Muscle of leg (tissue), 11 donors: ENCODE data around the gene SPATA13. TPM values are rescaled to one million over a fixed set of nuclear protein-coding genes. Genes with fewer than 3 reads are reported as not detected.

Experiments
- DNase-seq: peaks from one replicate; pipeline ENCODE4 v3.0.0; 2013
- H3K27ac ChIP-seq: one replicate; pipeline ENCODE4 v1.5.1; 2013; ENCODE audit warnings: mild to moderate bottlenecking, low read length, control low read depth
- H3K27me3 ChIP-seq: one replicate; pipeline ENCODE4 v1.6.1; 2013; ENCODE audit warnings: low read length; ENCODE audit not compliant: control insufficient read depth, insufficient read depth
- H3K36me3 ChIP-seq: one replicate; pipeline ENCODE4 v1.6.1; 2013; ENCODE audit warnings: low read length; ENCODE audit not compliant: control insufficient read depth, insufficient read depth
- H3K4me1 ChIP-seq: one replicate; pipeline ENCODE4 v1.6.1; 2013; ENCODE audit warnings: low read length; ENCODE audit not compliant: control insufficient read depth, insufficient read depth
- H3K4me3 ChIP-seq: one replicate; pipeline ENCODE4 v1.5.1; 2013; ENCODE audit warnings: low read length, control low read depth
- H3K9me3 ChIP-seq: replicated peaks from 2 replicates; pipeline ENCODE4 v1.6.1; 2013; ENCODE audit warnings: low read depth, low read length; ENCODE audit not compliant: control insufficient read depth
- WGBS: methylation state at CpG from one replicate; pipeline ENCODE4 v1.1.5; 2013; ENCODE audit warnings: missing lambda C conversion rate; ENCODE audit not compliant: insufficient coverage; 5-methylcytosine and 5-hydroxymethylcytosine counted together
- polyA plus RNA-seq, 8 donors: library from polyadenylated mRNA; unstranded; fragments of 120-200 nt; gene quantifications; one replicate each; pipeline versions ENCODE4 v1.2.1 to v1.2.3, GENCODE V29; 2013; ENCODE audit warnings: inconsistent platforms in 1 of 8, low replicate concordance in 1 of 8; ENCODE audit not compliant: insufficient read length in 8 of 8, insufficient read depth in 1 of 8
- total RNA-seq: library from RNA; stranded (reverse); fragments of 120-200 nt; gene quantifications from one replicate; pipeline ENCODE4 v1.2.4, GENCODE V29; 2013

The SPATA13 gene
- total and polyA plus RNA-seq, 9 donors = 2.7 to 4.5 (median 3.3) TPM

GRCh38 chr13:24226762-24227161 lies 66.2 kb downstream of the SPATA13 start:
- no peaks in the 10 kb centered on the region for H3K36me3 ChIP-seq
- no peaks in the 10 kb centered on the region for H3K9me3 ChIP-seq
- WGBS = 66% methylated on average over 2 of the region's 3 CpGs

GRCh38 chr13:24228852-24229458 lies 68.4 kb downstream of the SPATA13 start:
- Histone ChIP-seq H3K4me3 (no peak overlapping the region), H3K9me3 (no peaks in the 10 kb centered on the region), H3K4me1 (peaks cover 5% of the 10 kb centered on the region), H3K27ac (no peak overlapping the region), H3K27me3 (no peaks in the 10 kb centered on the region), H3K36me3 (no peaks in the 10 kb centered on the region)
- DNase-seq = peak; percentile 74
- WGBS = 67% methylated on average over 1 of the region's 4 CpGs

More at GRCh38 chr13:24226762-24227161, 66.2 kb downstream of the SPATA13 start:
- DNase-seq = no peak
- Histone ChIP-seq H3K27me3 (no peaks in the 10 kb centered on the region), H3K27ac (no peak overlapping the region), H3K4me3 (no peak overlapping the region), H3K4me1 (peaks cover 7% of the 10 kb centered on the region)

- WGBS = 73% methylated on average over 7 of the region's 12 CpGs
Measured at GRCh38 chr13:24230428-24231072, 70.0 kb downstream of the SPATA13 start.

DNA sequence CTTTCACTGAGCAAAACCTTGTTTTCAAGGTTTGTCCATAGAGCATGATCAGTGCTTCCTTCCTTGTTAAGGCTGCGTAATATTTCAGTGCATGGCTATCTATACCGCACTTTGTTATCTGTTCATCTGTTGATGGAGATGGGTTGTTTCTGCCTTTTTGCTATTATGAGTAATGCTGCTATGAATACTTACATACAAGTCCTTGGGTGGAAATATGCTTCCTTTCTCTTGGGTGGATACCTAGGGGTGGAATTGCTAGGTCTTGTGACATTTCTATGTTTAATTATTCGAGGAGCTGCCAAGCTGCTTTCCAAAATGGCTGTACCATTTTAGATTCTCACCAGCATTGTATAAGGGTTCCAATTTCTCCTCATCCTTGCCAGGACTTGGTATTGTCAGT lies 70.9 kb downstream of the SPATA13 start:
- no CpG with 5 or more reads among the region's 3 CpGs for WGBS

More at GRCh38 chr13:24230428-24231072, 70.0 kb downstream of the SPATA13 start:
- Histone ChIP-seq H3K4me3 (no peak overlapping the region), H3K9me3 (no peaks in the 10 kb centered on the region), H3K36me3 (no peaks in the 10 kb centered on the region), H3K27ac (no peak overlapping the region), H3K27me3 (no peaks in the 10 kb centered on the region), H3K4me1 (no peaks in the 10 kb centered on the region)
- no peak for DNase-seq

DNA sequence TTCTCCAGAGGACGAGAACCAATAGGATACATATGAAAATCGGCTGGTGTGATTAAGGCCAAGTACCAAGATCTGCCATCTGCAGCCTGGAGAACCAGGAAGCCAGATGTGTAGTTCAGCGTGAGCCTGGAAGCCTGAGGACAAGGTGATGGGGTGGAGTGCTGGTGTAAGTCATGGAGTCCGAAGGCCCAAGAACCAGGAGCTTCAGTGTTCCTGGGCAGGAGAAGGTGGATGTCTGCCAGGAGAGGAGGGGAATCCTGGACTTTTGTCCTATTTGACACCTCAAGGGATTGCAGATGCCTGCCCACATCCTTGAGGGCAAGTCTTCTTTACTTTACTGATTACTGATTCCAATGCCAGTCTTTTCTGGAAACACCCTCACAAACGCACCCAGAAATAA lies 71.5 kb downstream of the SPATA13 start:
- no peak for DNase-seq
- H3K36me3 ChIP-seq = no peaks in the 10 kb centered on the region
- WGBS = 91% methylated on average over 4 of the region's 5 CpGs
- no peaks in the 10 kb centered on the region for H3K4me1 ChIP-seq
- H3K27me3 ChIP-seq = no peaks in the 10 kb centered on the region
- no peak overlapping the region for H3K4me3 ChIP-seq
- no peaks in the 10 kb centered on the region for H3K9me3 ChIP-seq
- no peak overlapping the region for H3K27ac ChIP-seq

More for the DNA sequence above, 70.9 kb downstream of the SPATA13 start:
- Histone ChIP-seq H3K4me1 (no peaks in the 10 kb centered on the region), H3K36me3 (no peaks in the 10 kb centered on the region), H3K27me3 (no peaks in the 10 kb centered on the region), H3K27ac (no peak overlapping the region), H3K9me3 (no peaks in the 10 kb centered on the region), H3K4me3 (no peak overlapping the region)
- DNase-seq = no peak

DNA sequence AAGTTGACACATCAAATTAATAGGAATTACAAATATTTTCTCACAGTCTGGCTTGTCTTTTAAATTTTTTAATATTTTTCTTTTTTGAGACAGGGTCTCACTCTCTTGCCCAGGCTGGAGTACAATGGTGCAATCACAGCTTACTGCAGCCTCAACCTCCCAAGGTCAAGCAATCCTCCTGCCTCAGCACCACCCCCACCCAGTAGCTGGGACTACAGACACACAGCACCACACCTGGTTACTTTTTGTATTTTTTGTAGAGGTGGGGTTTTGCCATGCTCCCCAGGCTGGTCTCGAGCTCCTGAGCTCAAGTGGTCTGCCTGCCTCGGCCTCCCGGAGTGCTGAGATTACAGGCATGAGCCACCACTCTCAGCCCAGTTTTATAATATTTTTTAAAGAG lies 72.0 kb downstream of the SPATA13 start:
- Histone ChIP-seq H3K9me3 (no peaks in the 10 kb centered on the region), H3K4me3 (no peak overlapping the region), H3K27me3 (no peaks in the 10 kb centered on the region), H3K36me3 (no peaks in the 10 kb centered on the region), H3K4me1 (no peaks in the 10 kb centered on the region), H3K27ac (no peak overlapping the region)
- DNase-seq = no peak
- no CpG with 5 or more reads among the region's 3 CpGs for WGBS

GRCh38 chr13:24233351-24233901 lies 72.9 kb downstream of the SPATA13 start:
- Histone ChIP-seq H3K4me3 (no peak overlapping the region), H3K27ac (peak overlapping the region; percentile 51), H3K27me3 (no peaks in the 10 kb centered on the region), H3K9me3 (no peaks in the 10 kb centered on the region), H3K36me3 (no peaks in the 10 kb centered on the region), H3K4me1 (no peaks in the 10 kb centered on the region)
- 7% methylated on average over 3 of the region's 4 CpGs for WGBS
- DNase-seq = peak; percentile 70

- no CpG with 5 or more reads among the region's 5 CpGs for WGBS
- Histone ChIP-seq H3K9me3 (no peaks in the 10 kb centered on the region), H3K27me3 (no peaks in the 10 kb centered on the region), H3K36me3 (no peaks in the 10 kb centered on the region), H3K4me1 (no peaks in the 10 kb centered on the region), H3K4me3 (no peak overlapping the region), H3K27ac (no peak overlapping the region)
- DNase-seq = no peak
Measured at GRCh38 chr13:24234200-24234915, 73.8 kb downstream of the SPATA13 start.

DNA sequence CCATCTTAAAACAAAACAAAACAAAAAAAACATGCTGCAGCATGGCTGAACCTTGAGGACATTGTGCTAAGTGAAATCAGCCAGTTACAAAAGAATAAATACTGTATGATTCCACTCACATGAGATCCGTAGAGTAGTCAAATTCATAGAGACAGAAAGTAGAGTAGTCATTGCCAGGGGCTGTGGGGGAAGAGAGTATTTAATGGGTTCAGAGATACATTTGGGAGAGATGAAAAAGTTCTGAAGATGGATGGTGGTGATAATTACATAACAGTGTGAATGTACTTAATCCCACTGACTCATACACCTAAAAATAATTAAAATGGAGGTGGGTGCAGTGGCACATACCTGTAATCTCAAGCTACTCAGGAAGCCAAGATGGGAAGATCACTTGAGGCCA lies 76.8 kb downstream of the SPATA13 start:
- Histone ChIP-seq H3K4me1 (no peaks in the 10 kb centered on the region), H3K4me3 (no peak overlapping the region), H3K27ac (no peak overlapping the region), H3K9me3 (no peaks in the 10 kb centered on the region), H3K36me3 (no peaks in the 10 kb centered on the region), H3K27me3 (no peaks in the 10 kb centered on the region)
- DNase-seq = no peak
- no CpG with 5 or more reads among the region's 1 CpG for WGBS

- Histone ChIP-seq H3K27me3 (no peaks in the 10 kb centered on the region), H3K36me3 (no peaks in the 10 kb centered on the region)
- DNase-seq = no peak
Measured at GRCh38 chr13:24241336-24241735, 80.8 kb downstream of the SPATA13 start.

More at GRCh38 chr13:24241336-24241735, 80.8 kb downstream of the SPATA13 start:
- H3K4me3 ChIP-seq = no peak overlapping the region
- no peaks in the 10 kb centered on the region for H3K4me1 ChIP-seq
- WGBS = 95% methylated on average over 8 of the region's 10 CpGs
- no peak overlapping the region for H3K27ac ChIP-seq
- H3K9me3 ChIP-seq = no peaks in the 10 kb centered on the region
